Keratinocyte (primary cell): Measurements from ENCODE around the gene LANCL3. TPM values are rescaled to one million over a fixed set of nuclear protein-coding genes. Genes with fewer than 3 reads are reported as not detected.

ENCODE experiments used
- DNase-seq: peaks from one replicate; pipeline ENCODE4 v3.0.0-alpha.2; 2011; ENCODE audit warnings: low read depth, missing footprints, low spot score
- FAIRE-seq: peaks from 2 replicates; lab custom pipeline; 2011; peaks lifted over from hg19 to GRCh38; lab: Jason Lieb, UNC
- H2AFZ ChIP-seq: 2 replicates; pipeline ENCODE4 v1.6.0; 2012; ENCODE audit warnings: low read length, control low read depth, inconsistent platforms; ENCODE audit not compliant: control insufficient read depth
- H3K27ac ChIP-seq: 2 replicates; pipeline ENCODE4 v1.5.1; 2011; ENCODE audit warnings: low read length; ENCODE audit not compliant: control insufficient read depth, insufficient read depth
- H3K27me3 ChIP-seq: 3 replicates; pipeline ENCODE4 v1.6.0; 2011; ENCODE audit warnings: low read length; ENCODE audit not compliant: control insufficient read depth, insufficient read depth; ENCODE audit errors: extremely low read depth
- H3K36me3 ChIP-seq, 2 experiments: 2 replicates in 1 of 2; 3 replicates in 1 of 2; pipeline ENCODE4 v1.5.1; 2011; ENCODE audit warnings: low read length in 2 of 2, mild to moderate bottlenecking in 1 of 2; ENCODE audit not compliant: control insufficient read depth in 2 of 2, insufficient read depth in 2 of 2; ENCODE audit errors: extremely low read depth in 1 of 2
- H3K4me1 ChIP-seq: 3 replicates; pipeline ENCODE4 v1.5.1; 2011; ENCODE audit warnings: low read length; ENCODE audit not compliant: control insufficient read depth, insufficient read depth; ENCODE audit errors: extremely low read depth
- H3K4me2 ChIP-seq: 3 replicates; pipeline ENCODE4 v1.6.0; 2011; ENCODE audit warnings: low read depth, low read length; ENCODE audit not compliant: control insufficient read depth, insufficient read depth; ENCODE audit errors: extremely low read depth
- H3K4me3 ChIP-seq, 3 experiments: fragments of 200-600 bp in 1 of 3; sonication (generic) in 1 of 3; 2 replicates in 2 of 3; 3 replicates in 1 of 3; pipeline ENCODE4 v1.5.1; 2011 to 2016; ENCODE audit warnings: low read length in 3 of 3, mild to moderate bottlenecking in 3 of 3, control low read depth in 2 of 3, inconsistent platforms in 1 of 3, low read depth in 1 of 3, mixed read lengths in 1 of 3, mixed run types in 1 of 3, moderate library complexity in 1 of 3; ENCODE audit not compliant: control insufficient read depth in 2 of 3, insufficient read depth in 2 of 3; ENCODE audit errors: extremely low read depth in 1 of 3
- H3K79me2 ChIP-seq: 2 replicates; pipeline ENCODE4 v1.6.0; 2012; ENCODE audit warnings: low read length; ENCODE audit not compliant: control insufficient read depth, insufficient read depth
- H3K9ac ChIP-seq: 3 replicates; pipeline ENCODE4 v1.6.0; 2011; ENCODE audit warnings: low read length; ENCODE audit not compliant: control insufficient read depth, insufficient read depth; ENCODE audit errors: extremely low read depth
- H3K9me1 ChIP-seq: 3 replicates; pipeline ENCODE4 v1.6.0; 2011; ENCODE audit warnings: low read length; ENCODE audit not compliant: control insufficient read depth, insufficient read depth; ENCODE audit errors: extremely low read depth
- H3K9me3 ChIP-seq: 2 replicates; pipeline ENCODE4 v1.5.1; 2012; ENCODE audit warnings: low read depth, low read length; ENCODE audit not compliant: control insufficient read depth
- H4K20me1 ChIP-seq: 3 replicates; pipeline ENCODE4 v1.6.0; 2011; ENCODE audit warnings: low read length; ENCODE audit not compliant: control insufficient read depth, insufficient read depth; ENCODE audit errors: extremely low read depth
- CTCF ChIP-seq, 3 experiments: IDR thresholded peaks in 1 of 3; conservative IDR thresholded peaks in 1 of 3; optimal IDR thresholded peaks in 1 of 3; 2 replicates in 2 of 3; 3 replicates in 1 of 3; pipeline versions ENCODE3 to v1.5.1; 2011; ENCODE audit warnings: low read length in 3 of 3, mild to moderate bottlenecking in 3 of 3, moderate library complexity in 2 of 3, control low read depth in 1 of 3, inconsistent platforms in 1 of 3; ENCODE audit not compliant: insufficient read depth in 2 of 3; ENCODE audit errors: extremely low read depth in 1 of 3
- EZH2 ChIP-seq: IDR thresholded peaks from one replicate; pipeline ENCODE4 v1.6.1; 2012; ENCODE audit warnings: inconsistent platforms, mild to moderate bottlenecking, low read length, moderate library complexity
- dilution Hi-C: fragments of 300-500 bp; cut with MboI; formaldehyde crosslinking; loops from one replicate; pipeline ENCODE4 v1.7.0; 2020; ENCODE audit warnings: low sequenced_read_pairs; ENCODE audit not compliant: extremely low pct_ligation_motif_present
- polyA plus RNA-seq, 5 experiments: library from polyadenylated mRNA; depleted of rRNA in 3 of 5; stranded (reverse) in 3 of 5; stranded (forward) in 1 of 5; unstranded in 1 of 5; fragments of >200 nt; gene quantifications; 1 replicate in 1 of 5; 2 replicates in 3 of 5; 3 replicates in 1 of 5; pipeline versions ENCODE4 v1.2.1 to v1.2.3, GENCODE V29; 2011 to 2012; ENCODE audit warnings: missing spikeins in 2 of 5, low read depth in 1 of 5, low replicate concordance in 1 of 5

LANCL3 gene
- polyA plus RNA-seq, 1 donor (not counting 4 experiments of a cell fraction or from before 2014, with no cell fraction given) = 0.97 TPM

GRCh38 chrX:37666516-37666915 is 95.1 kb downstream of the LANCL3 start:
- no peak for FAIRE-seq
- dilution Hi-C loops = no loop called here

GRCh38 chrX:37667141-37667540 is 95.7 kb downstream of the LANCL3 start:
- dilution Hi-C loops = no loop called here
- no peaks in the 10 kb centered on the region for H4K20me1 ChIP-seq
- H2AFZ ChIP-seq = no peak overlapping the region
- no peaks in the 10 kb centered on the region for H3K36me3 ChIP-seq
- TF ChIP-seq CTCF (optimal IDR thresholded peaks at IDR 0.05 in 1 of 3, IDR thresholded peaks at IDR 0.05 in 1 of 3, conservative IDR thresholded peaks at IDR 0.05 in 1 of 3; ENCODE audit: extremely low read depth in 1 of 3, insufficient read depth in 2 of 3, low read length in 3 of 3) (no peak), EZH2 (no peak)
- H3K9me1 ChIP-seq = no peaks in the 10 kb centered on the region
- no peaks in the 10 kb centered on the region for H3K27me3 ChIP-seq
- H3K79me2 ChIP-seq = no peaks in the 10 kb centered on the region
- no peaks in the 10 kb centered on the region for H3K9me3 ChIP-seq
- H3K4me3 ChIP-seq = no peak overlapping the region
- FAIRE-seq = no peak
- no peaks in the 10 kb centered on the region for H3K4me1 ChIP-seq
- no peak overlapping the region for H3K27ac ChIP-seq
- DNase-seq = no peak
- no peak overlapping the region for H3K9ac ChIP-seq
- H3K4me2 ChIP-seq = no peak overlapping the region

More at GRCh38 chrX:37666516-37666915, 95.1 kb downstream of the LANCL3 start:
- no peak overlapping the region for H3K4me2 ChIP-seq
- H3K4me1 ChIP-seq = no peaks in the 10 kb centered on the region
- H3K9me3 ChIP-seq = no peaks in the 10 kb centered on the region
- no peak overlapping the region for H3K27ac ChIP-seq
- no peak overlapping the region for H3K4me3 ChIP-seq
- no peak overlapping the region for H2AFZ ChIP-seq
- H3K27me3 ChIP-seq = no peaks in the 10 kb centered on the region
- H4K20me1 ChIP-seq = no peaks in the 10 kb centered on the region
- DNase-seq = no peak
- H3K36me3 ChIP-seq = no peaks in the 10 kb centered on the region
- TF ChIP-seq CTCF (optimal IDR thresholded peaks at IDR 0.05 in 1 of 3, IDR thresholded peaks at IDR 0.05 in 1 of 3, conservative IDR thresholded peaks at IDR 0.05 in 1 of 3; ENCODE audit: extremely low read depth in 1 of 3, insufficient read depth in 2 of 3, low read length in 3 of 3) (no peak), EZH2 (no peak)
- H3K9me1 ChIP-seq = no peaks in the 10 kb centered on the region
- H3K9ac ChIP-seq = no peak overlapping the region
- no peaks in the 10 kb centered on the region for H3K79me2 ChIP-seq
